GM06990 (cell line): ENCODE results near the gene MTHFS.
"Not testable (repeated sequence)": the region's sequence is repeated elsewhere in the genome, so short reads cannot be mapped to it uniquely, and the experiment has no call there.

Experiments used
- DNase-seq: peaks from one replicate; pipeline ENCODE4 v3.0.0-alpha.2; 2011; ENCODE audit not compliant: insufficient read length; ENCODE audit errors: extremely low read depth
- H3K27me3 ChIP-seq: replicated peaks from 2 replicates; pipeline ENCODE4 v1.6.0; 2011; ENCODE audit warnings: low read length; ENCODE audit not compliant: control insufficient read depth, insufficient read depth
- H3K36me3 ChIP-seq: 2 replicates; pipeline ENCODE4 v1.5.1; 2011; ENCODE audit warnings: low read length; ENCODE audit not compliant: control insufficient read depth, insufficient read depth
- H3K4me3 ChIP-seq: replicated peaks from 2 replicates; pipeline ENCODE4 v1.5.1; 2011; ENCODE audit warnings: low read depth, mild to moderate bottlenecking, control low read depth, low read length
- CTCF ChIP-seq: IDR thresholded peaks from 2 replicates; pipeline ENCODE4 v1.5.1; 2011; ENCODE audit warnings: low read length, control low read depth, mild to moderate bottlenecking, inconsistent platforms; ENCODE audit not compliant: insufficient read depth, poor library complexity, severe bottlenecking

Gene MTHFS

GRCh38 chr15:79904271-79904670, 7.5 kb upstream of the MTHFS start:
- DNase-seq: no peak
- no peak for TF ChIP-seq CTCF
- Histone ChIP-seq H3K27me3 (no peaks in the 10 kb centered on the region), H3K36me3 (no peaks in the 10 kb centered on the region; the same call in 1 of the 2 replicates), H3K4me3 (no peak overlapping the region)

- no peak for TF ChIP-seq CTCF
- Histone ChIP-seq H3K36me3 (no peaks in the 10 kb centered on the region; the same call in 1 of the 2 replicates), H3K4me3 (no peak overlapping the region), H3K27me3 (no peaks in the 10 kb centered on the region)
- no peak for DNase-seq
These were observed 6.8 kb upstream of the MTHFS start for GRCh38 chr15:79903626-79904025.

GRCh38 chr15:79903144-79903543, 6.3 kb upstream of the MTHFS start:
- Histone ChIP-seq H3K36me3 (no peaks in the 10 kb centered on the region; the same call in 1 of the 2 replicates), H3K4me3 (no peak overlapping the region), H3K27me3 (no peaks in the 10 kb centered on the region)
- no peak for DNase-seq
- TF ChIP-seq CTCF: no peak

- no peak for TF ChIP-seq CTCF
- Histone ChIP-seq H3K4me3 (no peak overlapping the region), H3K36me3 (no peaks in the 10 kb centered on the region), H3K27me3 (no peaks in the 10 kb centered on the region)
- DNase-seq: peak; percentile 52
These were observed 5.1 kb upstream of the MTHFS start for GRCh38 chr15:79901958-79902357.

- not testable (repeated sequence) for H3K27me3 ChIP-seq, DNase-seq, H3K36me3 ChIP-seq, H3K4me3 ChIP-seq
- TF ChIP-seq CTCF: peak; percentile 14
These were observed 4.1 kb upstream of the MTHFS start for GRCh38 chr15:79900818-79901378.

- DNase-seq: no peak
- H3K4me3 ChIP-seq: no peak overlapping the region
- no peaks in the 10 kb centered on the region for H3K36me3 ChIP-seq
- TF ChIP-seq CTCF: no peak
- no peaks in the 10 kb centered on the region for H3K27me3 ChIP-seq
These were observed 3.3 kb upstream of the MTHFS start for GRCh38 chr15:79900087-79900486.

GRCh38 chr15:79898786-79899185, 2.0 kb upstream of the MTHFS start:
- not testable (repeated sequence) for H3K36me3 ChIP-seq, H3K27me3 ChIP-seq, DNase-seq, H3K4me3 ChIP-seq
